NCI-H345 (cell line): ENCODE results near the gene RGS6.

Source experiments
- DNase-seq: peaks from one replicate; lab custom pipeline; 2025; lab: John Stamatoyannopoulos, UW

Gene RGS6

DNA sequence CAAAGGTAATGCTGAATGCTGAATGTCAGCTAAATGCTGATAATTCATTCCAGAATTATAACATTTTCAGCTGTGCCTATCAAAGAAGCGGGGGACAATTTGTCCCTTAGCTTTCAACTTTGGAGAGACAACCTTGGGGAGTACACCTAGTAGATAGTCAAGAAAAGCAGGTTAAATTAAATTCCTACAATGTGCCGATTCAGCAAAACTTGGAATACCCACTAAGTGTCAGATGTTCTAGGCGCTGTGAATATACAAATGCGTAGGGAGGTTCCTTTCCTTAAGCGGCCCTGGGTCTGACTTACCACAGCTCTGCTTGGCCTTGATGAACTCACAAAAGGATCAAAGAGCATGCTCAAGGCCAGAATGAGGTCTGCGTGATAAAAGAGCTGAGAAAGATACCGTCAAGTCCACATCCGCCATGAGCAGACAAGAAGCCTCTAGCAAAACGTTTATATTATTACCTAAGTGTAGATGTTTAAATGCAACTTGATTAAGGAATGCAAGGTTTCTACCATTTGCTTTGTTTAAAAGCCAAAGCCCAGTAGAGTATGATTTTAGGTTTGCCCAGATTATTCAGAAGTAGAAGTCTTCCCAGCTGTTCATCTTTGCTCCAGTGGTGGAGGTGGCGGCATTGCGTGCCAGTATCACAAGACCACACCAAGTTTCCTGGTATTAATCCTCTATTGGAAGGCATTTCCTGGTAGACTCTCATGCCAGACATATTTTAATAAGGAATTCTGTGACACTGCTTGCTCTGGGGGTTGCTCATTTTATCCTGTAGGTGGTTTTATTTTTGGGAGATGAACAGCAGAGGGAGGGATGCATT, 593.1 kb downstream of the RGS6 start:
- no peak for DNase-seq

GRCh38 chr14:72527591-72527990, 595.4 kb downstream of the RGS6 start:
- no peak for DNase-seq

DNA sequence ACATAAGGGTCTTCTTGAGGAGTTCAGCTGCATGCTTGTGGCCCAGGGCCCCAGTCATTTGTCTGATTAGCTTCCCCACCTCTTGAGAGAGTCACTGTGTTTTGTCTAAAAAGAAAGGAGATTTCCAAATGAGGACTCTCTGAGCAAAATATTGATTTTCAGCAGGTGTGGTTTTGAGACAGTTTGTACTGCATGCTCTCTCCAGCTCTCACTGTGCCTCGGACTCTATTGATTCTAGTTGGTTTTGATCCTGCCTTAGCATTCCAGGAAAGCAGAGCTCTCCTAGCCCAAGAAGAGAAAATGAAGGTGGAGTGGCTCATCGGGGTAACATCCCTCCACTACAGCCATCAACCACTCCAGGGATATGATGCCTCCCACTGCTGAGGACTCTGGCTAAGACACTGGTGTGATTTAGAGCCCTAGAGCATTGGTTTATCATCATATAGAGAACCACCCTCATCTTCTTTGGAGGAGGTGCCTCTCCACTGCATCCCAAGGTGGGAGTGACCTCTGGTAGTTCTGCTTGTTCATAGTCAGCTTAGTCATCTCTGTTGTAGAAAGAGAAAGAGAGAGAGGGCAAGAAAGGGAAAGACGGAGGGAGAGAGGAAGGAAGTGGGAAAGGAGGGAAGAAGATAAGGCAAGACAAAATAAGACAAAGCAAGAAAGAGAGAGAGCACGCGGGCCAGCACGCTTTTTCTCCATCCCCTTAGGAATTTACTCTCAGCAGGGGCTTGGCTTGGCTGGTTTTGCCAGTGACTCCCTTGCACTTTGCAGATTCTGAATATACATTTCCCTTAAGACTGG, 596.0 kb downstream of the RGS6 start:
- no peak for DNase-seq

DNA sequence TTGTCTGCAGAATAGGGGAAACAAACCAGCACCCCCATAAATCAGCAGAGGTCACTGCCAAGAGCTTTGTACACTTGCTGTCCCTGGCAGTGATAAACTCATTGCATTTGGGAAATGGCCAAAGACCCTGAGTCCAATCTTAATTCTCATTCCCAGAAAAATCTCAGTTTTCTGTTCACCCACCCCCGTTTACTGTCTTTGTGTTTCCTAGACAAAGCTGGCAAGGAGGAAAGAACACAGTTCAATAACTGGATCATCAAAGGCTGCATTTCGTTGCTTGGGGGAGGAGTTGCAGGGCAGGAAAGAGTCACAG, 596.6 kb downstream of the RGS6 start:
- DNase-seq: no peak

- DNase-seq: no peak
Measured at GRCh38 chr14:72532686-72533454, 600.6 kb downstream of the RGS6 start.

DNA sequence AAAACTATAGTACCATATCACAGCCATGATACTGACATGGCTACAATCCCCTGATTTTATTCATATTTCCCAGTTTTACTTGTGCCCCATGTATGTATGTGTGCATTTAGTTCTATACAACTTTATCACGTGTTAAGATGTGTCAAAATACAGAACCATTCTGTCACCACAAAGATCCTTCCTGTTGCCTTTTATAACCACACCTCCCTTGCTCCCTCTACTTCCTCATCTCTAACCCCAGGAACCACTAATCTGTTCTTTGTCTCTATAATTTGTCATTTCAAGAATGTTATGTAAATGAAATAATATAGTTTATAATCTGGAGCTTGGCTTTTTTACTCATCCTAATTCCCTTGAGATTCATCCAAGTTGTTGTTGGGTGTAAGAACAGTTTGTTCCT, 603.3 kb downstream of the RGS6 start:
- DNase-seq: no peak

DNA sequence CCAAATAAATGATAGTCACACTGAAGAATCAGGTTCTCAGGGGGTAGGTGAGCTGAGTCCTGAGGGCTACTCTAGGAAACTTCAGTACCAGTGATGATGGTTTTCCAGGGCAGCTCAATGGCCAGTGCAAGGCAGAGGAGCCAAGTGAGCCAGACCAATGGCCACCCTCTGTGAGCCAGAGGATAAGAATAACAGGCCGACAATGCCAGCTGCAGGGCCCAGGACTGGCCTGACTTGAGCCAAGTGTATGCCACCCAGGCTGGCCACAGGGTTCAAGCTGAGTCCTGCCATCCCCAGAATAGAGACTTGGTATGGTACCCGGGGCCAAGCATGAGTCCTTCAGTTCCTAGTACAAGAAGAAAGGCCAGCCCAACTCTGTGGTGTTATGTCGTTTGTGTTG, 606.2 kb downstream of the RGS6 start:
- no peak for DNase-seq

GRCh38 chr14:72539661-72540315, 607.6 kb downstream of the RGS6 start:
- DNase-seq: no peak

GRCh38 chr14:72540836-72541235, 608.6 kb downstream of the RGS6 start:
- DNase-seq: no peak

GRCh38 chr14:72541546-72541945, 609.3 kb downstream of the RGS6 start:
- no peak for DNase-seq

GRCh38 chr14:72543341-72543740, 611.1 kb downstream of the RGS6 start:
- DNase-seq: no peak

- DNase-seq: no peak
Measured at GRCh38 chr14:72544615-72545387, 612.6 kb downstream of the RGS6 start.

GRCh38 chr14:72545411-72546311, 613.4 kb downstream of the RGS6 start:
- DNase-seq: no peak

GRCh38 chr14:72546344-72547016, 614.3 kb downstream of the RGS6 start:
- no peak for DNase-seq

DNA sequence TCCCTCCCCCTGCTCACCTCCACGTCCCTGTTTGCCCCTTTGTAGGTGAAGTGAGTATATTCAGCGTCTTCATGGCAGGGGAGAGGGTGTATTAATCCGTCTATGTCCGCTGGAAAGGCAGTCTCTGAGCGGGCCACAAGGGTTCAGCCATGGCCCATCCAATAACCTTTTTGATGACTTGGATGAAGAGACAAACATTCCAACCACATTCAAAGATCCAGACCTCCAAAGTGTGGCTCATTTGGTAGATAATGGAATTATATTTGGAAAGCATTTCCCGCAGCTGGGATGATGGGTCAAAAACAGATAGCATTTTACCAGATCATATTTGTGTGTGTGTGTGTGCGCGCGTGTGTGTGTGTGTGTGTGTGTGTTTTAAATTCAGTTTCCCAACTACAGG, 615.8 kb downstream of the RGS6 start:
- DNase-seq: no peak

DNA sequence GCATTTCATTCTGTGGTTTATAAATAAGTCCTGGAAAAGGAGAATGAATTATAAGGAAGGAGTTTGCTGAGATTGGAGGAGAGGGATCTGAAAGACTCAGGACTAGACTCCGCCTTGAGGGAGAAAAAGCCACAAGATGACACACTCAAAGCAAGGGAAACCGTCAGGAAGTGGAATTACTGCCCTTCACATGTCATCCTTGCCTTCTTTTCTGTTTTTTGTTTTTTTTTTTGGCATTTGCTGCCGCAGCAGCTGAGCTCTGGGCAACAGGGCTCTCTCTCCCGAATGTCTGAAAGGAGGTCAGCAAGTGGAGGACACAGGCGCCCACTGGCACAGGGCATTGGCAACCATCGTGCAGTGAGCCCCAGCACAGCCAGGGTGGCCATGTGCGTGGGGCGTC, 616.8 kb downstream of the RGS6 start:
- no peak for DNase-seq

GRCh38 chr14:72549854-72550253, 617.6 kb downstream of the RGS6 start:
- no peak for DNase-seq

GRCh38 chr14:72550513-72550912, 618.3 kb downstream of the RGS6 start:
- DNase-seq: no peak

GRCh38 chr14:72552236-72552635, 620.0 kb downstream of the RGS6 start:
- no peak for DNase-seq

DNA sequence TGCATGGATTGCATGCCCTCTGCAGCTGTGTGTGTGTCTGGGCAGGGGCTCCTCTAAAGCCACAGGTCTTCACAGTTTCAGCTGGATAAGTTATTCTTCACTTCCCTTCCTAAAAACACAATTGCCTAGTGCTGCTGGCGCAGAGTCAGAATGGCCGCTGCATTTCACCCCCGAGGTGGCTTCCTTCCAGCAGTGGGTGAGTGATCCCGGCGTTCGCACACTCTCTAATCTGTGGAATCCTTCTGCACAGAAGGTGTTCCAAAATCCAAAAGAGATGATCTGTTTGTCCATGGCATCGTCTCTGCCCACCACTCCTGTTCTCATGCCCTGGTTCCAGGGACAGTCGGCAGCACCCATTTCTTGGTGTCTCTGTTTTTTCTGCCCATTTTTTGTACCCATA, 620.9 kb downstream of the RGS6 start:
- DNase-seq: no peak
